H1 (cell line): ENCODE data around the gene FAM107A. TPM values are rescaled to one million over a fixed set of nuclear protein-coding genes. Genes with fewer than 3 reads are reported as not detected.

Source experiments
- CTCF ChIA-PET: fragments of 300-600 bp; sonication (Branson Sonifier 250); formaldehyde crosslinking; loops from one replicate; lab custom pipeline; 2021; ENCODE audit not compliant: partially characterized antibody; lab: Charles Lee
- POLR2A ChIA-PET: fragments of 300-600 bp; sonication (Branson Sonifier 250); formaldehyde crosslinking; loops from one replicate; lab custom pipeline; 2021; ENCODE audit warnings: inconsistent platforms; ENCODE audit not compliant: partially characterized antibody; lab: Charles Lee
- DNase-seq, 2 experiments: peaks; one replicate each; pipeline versions ENCODE4 v3.0.0 to v3.0.0-alpha.2; 2010 to 2022; ENCODE audit warnings: low spot score in 2 of 2, low read depth in 1 of 2, mixed read lengths in 1 of 2
- FAIRE-seq: peaks from 2 replicates; lab custom pipeline; 2011; peaks lifted over from hg19 to GRCh38; lab: Jason Lieb, UNC
- H2AFZ ChIP-seq: 2 replicates; pipeline ENCODE4 v1.8.1; 2012; ENCODE audit warnings: low read length, inconsistent platforms
- H2AK5ac ChIP-seq: 2 replicates; pipeline ENCODE4 v1.6.1; 2013; ENCODE audit warnings: low read depth, low read length
- H2BK120ac ChIP-seq: replicated peaks from 2 replicates; pipeline ENCODE3; 2013; ENCODE audit warnings: low read depth, low read length, inconsistent platforms
- H2BK12ac ChIP-seq: 2 replicates; pipeline ENCODE4 v1.6.1; 2013; ENCODE audit warnings: low read depth, low read length
- H2BK15ac ChIP-seq: 2 replicates; pipeline ENCODE4 v1.6.1; 2013; ENCODE audit warnings: low read length
- H2BK20ac ChIP-seq: 2 replicates; pipeline ENCODE4 v1.6.1; 2013; ENCODE audit warnings: low read length
- H2BK5ac ChIP-seq: 2 replicates; pipeline ENCODE4 v1.6.1; 2013; ENCODE audit warnings: low read depth, low read length
- H3K14ac ChIP-seq: 2 replicates; pipeline ENCODE4 v1.6.1; 2013; ENCODE audit warnings: inconsistent platforms; ENCODE audit not compliant: insufficient read length
- H3K18ac ChIP-seq: 2 replicates; pipeline ENCODE4 v1.6.1; 2013; ENCODE audit warnings: low read length; ENCODE audit errors: extremely low read depth
- H3K23ac ChIP-seq: 2 replicates; pipeline ENCODE4 v1.6.1; 2013; ENCODE audit warnings: inconsistent platforms; ENCODE audit not compliant: insufficient read length
- H3K23me2 ChIP-seq: 2 replicates; pipeline ENCODE4 v1.6.1; 2013; ENCODE audit warnings: low read depth, low read length
- H3K27ac ChIP-seq: 2 replicates; pipeline ENCODE4 v1.6.1; 2011; ENCODE audit warnings: low read depth, low read length, inconsistent platforms
- H3K27me3 ChIP-seq, 4 experiments: replicated peaks in 1 of 4; 1 replicate in 1 of 4; 2 replicates in 3 of 4; pipeline versions ENCODE4 v1.6.1 to v1.8.1; 2011 to 2013; ENCODE audit warnings: low read length in 3 of 4, mild to moderate bottlenecking in 3 of 4, inconsistent platforms in 2 of 4, mixed read lengths in 2 of 4, moderate library complexity in 1 of 4; ENCODE audit not compliant: control insufficient read depth in 3 of 4, insufficient read depth in 3 of 4; ENCODE audit errors: extremely low read depth in 1 of 4
- H3K36me3 ChIP-seq, 4 experiments: 2 replicates each; pipeline versions ENCODE4 v1.6.1 to v1.8.1; 2011 to 2013; ENCODE audit warnings: mild to moderate bottlenecking in 4 of 4, low read length in 3 of 4, moderate library complexity in 2 of 4, control low read depth in 1 of 4, inconsistent platforms in 1 of 4; ENCODE audit not compliant: insufficient read depth in 4 of 4, control insufficient read depth in 2 of 4
- H3K4ac ChIP-seq: replicated peaks from 2 replicates; pipeline ENCODE3; 2013; ENCODE audit warnings: low read length, low read depth, mixed read lengths, inconsistent platforms; ENCODE audit not compliant: insufficient read length
- H3K4me1 ChIP-seq, 4 experiments: replicated peaks in 1 of 4; 1 replicate in 1 of 4; 2 replicates in 3 of 4; pipeline versions ENCODE4 v1.6.1 to v1.8.1; 2011 to 2013; ENCODE audit warnings: low read length in 3 of 4, inconsistent platforms in 2 of 4, mixed read lengths in 1 of 4; ENCODE audit not compliant: insufficient read depth in 4 of 4, control insufficient read depth in 3 of 4
- H3K4me2 ChIP-seq, 2 experiments: 2 replicates each; pipeline versions ENCODE4 v1.6.1 to v1.8.1; 2011 to 2013; ENCODE audit warnings: low read depth in 2 of 2, low read length in 2 of 2, control low read depth in 1 of 2, inconsistent platforms in 1 of 2, mild to moderate bottlenecking in 1 of 2; ENCODE audit not compliant: insufficient read depth in 1 of 2
- H3K4me3 ChIP-seq, 4 experiments: fragments of 200-600, 300-600 bp in 1 of 4; sonication (generic), shearing (Covaris generic), sonication (Bioruptor Twin) in 1 of 4; 2 replicates each; pipeline versions ENCODE4 v1.5.1 to v1.8.1; 2011 to 2016; ENCODE audit warnings: low read length in 4 of 4, low read depth in 3 of 4, control low read depth in 2 of 4, inconsistent platforms in 2 of 4, mild to moderate bottlenecking in 2 of 4, mixed read lengths in 1 of 4, moderate library complexity in 1 of 4; ENCODE audit not compliant: insufficient read depth in 2 of 4; ENCODE audit errors: extremely low read depth in 1 of 4
- H3K56ac ChIP-seq: replicated peaks from 2 replicates; pipeline ENCODE3; 2013; ENCODE audit warnings: low read depth, mild to moderate bottlenecking, mixed read lengths, low read length, inconsistent platforms; ENCODE audit not compliant: insufficient read length
- H3K79me1 ChIP-seq: 2 replicates; pipeline ENCODE4 v1.6.1; 2013; ENCODE audit warnings: low read depth, low read length, control low read depth
- H3K79me2 ChIP-seq, 2 experiments: 2 replicates each; pipeline versions ENCODE4 v1.6.1 to v1.8.1; 2012 to 2013; ENCODE audit warnings: low read length in 2 of 2, mild to moderate bottlenecking in 2 of 2, inconsistent platforms in 1 of 2; ENCODE audit not compliant: insufficient read depth in 2 of 2, control insufficient read depth in 1 of 2
- H3K9ac ChIP-seq, 4 experiments: replicated peaks in 1 of 4; 1 replicate in 1 of 4; 2 replicates in 3 of 4; pipeline versions ENCODE4 v1.6.1 to v1.8.1; 2011 to 2013; ENCODE audit warnings: low read depth in 3 of 4, low read length in 3 of 4, control low read depth in 2 of 4, mild to moderate bottlenecking in 2 of 4, moderate library complexity in 2 of 4, inconsistent platforms in 1 of 4; ENCODE audit errors: extremely low read depth in 1 of 4
- H3K9me3 ChIP-seq, 2 experiments: 2 replicates each; pipeline versions ENCODE4 v1.6.1 to v1.8.1; 2012 to 2013; ENCODE audit warnings: mild to moderate bottlenecking in 2 of 2, moderate library complexity in 2 of 2, control low read depth in 1 of 2, inconsistent platforms in 1 of 2, low read depth in 1 of 2, low read length in 1 of 2, mixed read lengths in 1 of 2; ENCODE audit not compliant: insufficient read depth in 2 of 2
- H4K20me1 ChIP-seq, 2 experiments: replicated peaks in 1 of 2; 2 replicates each; pipeline versions ENCODE3 to v1.8.1; 2011 to 2013; ENCODE audit warnings: inconsistent platforms in 2 of 2, low read length in 2 of 2, mild to moderate bottlenecking in 1 of 2; ENCODE audit not compliant: insufficient read depth in 2 of 2, control insufficient read depth in 1 of 2
- H4K5ac ChIP-seq: 2 replicates; pipeline ENCODE4 v1.6.1; 2013; ENCODE audit warnings: low read length, low read depth, mixed read lengths, inconsistent platforms; ENCODE audit not compliant: insufficient read length
- H4K8ac ChIP-seq: 2 replicates; pipeline ENCODE4 v1.8.0; 2013; ENCODE audit warnings: mild to moderate bottlenecking, moderate library complexity, low read length, inconsistent platforms; ENCODE audit not compliant: insufficient read depth; ENCODE audit errors: extremely low read depth
- H4K91ac ChIP-seq: replicated peaks from 2 replicates; pipeline ENCODE3; 2013; ENCODE audit warnings: low read length, mixed read lengths, inconsistent platforms; ENCODE audit not compliant: insufficient read length
- BCL11A ChIP-seq, 2 experiments: IDR thresholded peaks; one replicate each; pipeline ENCODE4 v1.6.1; 2011; ENCODE audit warnings: low read depth in 2 of 2, low read length in 2 of 2, mild to moderate bottlenecking in 2 of 2
- CBX5 ChIP-seq: fragments of 300-800, 300-1000 bp; sonication (generic); IDR thresholded peaks from 2 replicates; pipeline ENCODE4 v1.7.1; 2016; ENCODE audit warnings: antibody characterized with exemption, low read length, low read depth
- CBX8 ChIP-seq: fragments of 300-800, 300-1000 bp; sonication (generic); IDR thresholded peaks from 2 replicates; pipeline ENCODE4 v1.7.1; 2016; ENCODE audit warnings: low read depth, low read length, borderline replicate concordance
- CHD1 ChIP-seq: IDR thresholded peaks from 2 replicates; pipeline ENCODE4 v1.6.1; 2012; ENCODE audit warnings: low read depth, low read length, improper control_type of control experiment
- CREB1 ChIP-seq: IDR thresholded peaks from 2 replicates; pipeline ENCODE4 v1.6.1; 2012; ENCODE audit warnings: inconsistent platforms
- FOSL1 ChIP-seq: IDR thresholded peaks from 2 replicates; pipeline ENCODE4 v1.6.1; 2011; ENCODE audit warnings: mild to moderate bottlenecking, low read depth, low read length, moderate library complexity; ENCODE audit not compliant: insufficient read depth
- JUND ChIP-seq: IDR thresholded peaks from 2 replicates; pipeline ENCODE4 v1.6.1; 2011; ENCODE audit warnings: mild to moderate bottlenecking, improper control_type of control experiment, low read length
- KDM1A ChIP-seq: fragments of 200-600, 300-600 bp; sonication (generic); IDR thresholded peaks from 2 replicates; pipeline ENCODE4 v1.7.1; 2016; ENCODE audit warnings: mild to moderate bottlenecking, low read length, borderline replicate concordance
- POLR2A ChIP-seq, 2 experiments: IDR thresholded peaks; 1 replicate in 1 of 2; 2 replicates in 1 of 2; pipeline ENCODE4 v1.6.1; 2011; ENCODE audit warnings: low read depth in 2 of 2, low read length in 2 of 2, mild to moderate bottlenecking in 2 of 2; ENCODE audit errors: control extremely low read depth in 1 of 2
- RBBP5 ChIP-seq: IDR thresholded peaks from 2 replicates; pipeline ENCODE4 v1.7.1; 2012; ENCODE audit warnings: low read depth, mild to moderate bottlenecking, inconsistent platforms, low read length, moderate library complexity, borderline replicate concordance
- SIRT6 ChIP-seq: IDR thresholded peaks from one replicate; pipeline ENCODE4 v1.7.1; 2012; ENCODE audit warnings: low read length, inconsistent platforms
- SP2 ChIP-seq: IDR thresholded peaks from 2 replicates; pipeline ENCODE4 v1.6.1; 2012; ENCODE audit warnings: mild to moderate bottlenecking, low read length, inconsistent platforms
- SRF ChIP-seq: IDR thresholded peaks from 2 replicates; pipeline ENCODE4 v1.6.1; 2011; ENCODE audit warnings: mild to moderate bottlenecking, low read depth, low read length, moderate library complexity
- TAF1 ChIP-seq: IDR thresholded peaks from 2 replicates; pipeline ENCODE4 v1.6.1; 2011; ENCODE audit warnings: mild to moderate bottlenecking, low read depth, low read length
- TCF12 ChIP-seq: IDR thresholded peaks from 2 replicates; pipeline ENCODE4 v1.6.1; 2011; ENCODE audit warnings: low read depth, mild to moderate bottlenecking, low read length
- ZNF274 ChIP-seq: IDR thresholded peaks from 2 replicates; pipeline ENCODE4 v1.7.0; 2012; ENCODE audit warnings: low read length, borderline replicate concordance; ENCODE audit errors: extremely low read depth
- WGBS, 2 experiments: shearing (Covaris generic) in 1 of 2; methylation state at CpG; one replicate each; pipeline versions ENCODE4 v1.1.6 to v1.1.7; 2013 to 2015; ENCODE audit warnings: low lambda C conversion rate in 2 of 2, mixed read lengths in 2 of 2, inconsistent platforms in 1 of 2, low coverage in 1 of 2, missing lambda C conversion rate in 1 of 2; ENCODE audit not compliant: insufficient replicate concordance in 2 of 2, insufficient coverage in 1 of 2, insufficient read length in 1 of 2; ENCODE audit errors: extremely low coverage in 1 of 2, missing lambda C conversion rate in 1 of 2; 5-methylcytosine and 5-hydroxymethylcytosine counted together
- polyA plus RNA-seq, 7 experiments: library from polyadenylated mRNA; depleted of rRNA in 3 of 7; stranded (reverse) in 5 of 7; unstranded in 2 of 7; fragments of >200 nt in 5 of 7; fragments of 200-250 nt in 2 of 7; gene quantifications; 1 replicate in 5 of 7; 2 replicates in 1 of 7; 4 replicates in 1 of 7; pipeline versions ENCODE4 v1.2.1 to v1.2.3, GENCODE V29; 2011 to 2013; ENCODE audit warnings: missing spikeins in 2 of 7, mixed read lengths in 2 of 7
- total RNA-seq: library from RNA; stranded (reverse); fragmentation: NEBNext Ultra II Directional; extraction: Animal tissue kit (Norgen Biotek cat#: 25700); gene quantifications from 2 replicates; pipeline ENCODE4 v1.2.1, GENCODE V29; 2021

FAM107A gene
- total and polyA plus RNA-seq, 2 of the 8 experiments (the other 6 are each of a cell fraction or from before 2014, with no cell fraction given): 0.51 to 0.65 TPM

- CTCF ChIA-PET: interaction anchor here (0.6 to 4.6 kb wide), 12 partner anchors 8 to 53 kb away, joined by 3 to 62 read pairs (median 5); partner anchors contain the start of gene FAM107A
- no peaks in the 10 kb centered on the region for H3K36me3 ChIP-seq
- H3K79me1 ChIP-seq: no peaks in the 10 kb centered on the region
- H2BK12ac ChIP-seq: no peak overlapping the region
- DNase-seq (no peak), FAIRE-seq (no peak)
- H2AFZ ChIP-seq: no peak overlapping the region
- H3K18ac ChIP-seq: no peak overlapping the region
- H2BK20ac ChIP-seq: no peak overlapping the region
- POLR2A ChIA-PET: interaction anchor here (0.8 kb wide), 1 partner anchor 39 kb away, joined by 4 read pairs; no protein-coding TSS in a partner anchor
- H2AK5ac ChIP-seq: no peak overlapping the region
- H3K27me3 ChIP-seq: no peaks in the 10 kb centered on the region
- H2BK15ac ChIP-seq: no peak overlapping the region
- H3K4me1 ChIP-seq: no peaks in the 10 kb centered on the region
- H3K9me3 ChIP-seq: no peaks in the 10 kb centered on the region
- H3K4me3 ChIP-seq: no peak overlapping the region
- H2BK5ac ChIP-seq: no peak overlapping the region; the same call in 1 of the 2 replicates
- no peak overlapping the region for H3K4me2 ChIP-seq
- H4K20me1 ChIP-seq: no peaks in the 10 kb centered on the region
- H3K9ac ChIP-seq: no peak overlapping the region
- no peak overlapping the region for H4K8ac ChIP-seq
- no peak overlapping the region for H3K23ac ChIP-seq
- no peak overlapping the region for H3K27ac ChIP-seq
- 0 out of 2 replicates have a peak, but pooled peaks cover 2% of the 10 kb centered on the region for H3K23me2 ChIP-seq
- H4K91ac ChIP-seq: no peak overlapping the region
- H3K4ac ChIP-seq: no peak overlapping the region
- no peak overlapping the region for H4K5ac ChIP-seq
- no peaks in the 10 kb centered on the region for H3K79me2 ChIP-seq
- no peak overlapping the region for H3K56ac ChIP-seq
- 84% methylated on average over 4 of the region's 4 CpGs; no CpG with 5 or more reads in 1 of the 2 experiments for WGBS, 2 experiments
- no peak overlapping the region for H3K14ac ChIP-seq
- H2BK120ac ChIP-seq: no peak overlapping the region
- TF ChIP-seq BCL11A (IDR thresholded peaks at IDR 0.05; ENCODE audit: low read depth in 2 of 2, low read length in 2 of 2) (no peak), CREB1 (no peak), RBBP5 (no peak), POLR2A (IDR thresholded peaks at IDR 0.05; ENCODE audit: control extremely low read depth in 1 of 2, low read depth in 2 of 2, low read length in 2 of 2) (no peak), ZNF274 (no peak), SP2 (no peak), TAF1 (no peak), SIRT6 (no peak), KDM1A (no peak), CBX5 (no peak), FOSL1 (no peak), TCF12 (no peak), JUND (no peak), SRF (no peak), CBX8 (no peak), CHD1 (no peak)
Measured at GRCh38 chr3:58622436-58622835, 45.2 kb upstream of the FAM107A start.
